Measurements from ENCODE around the gene CEP120.
"Not testable (repeated sequence)": the region's sequence is repeated elsewhere in the genome, so short reads cannot be mapped to it uniquely, and the experiment has no call there.

DNA sequence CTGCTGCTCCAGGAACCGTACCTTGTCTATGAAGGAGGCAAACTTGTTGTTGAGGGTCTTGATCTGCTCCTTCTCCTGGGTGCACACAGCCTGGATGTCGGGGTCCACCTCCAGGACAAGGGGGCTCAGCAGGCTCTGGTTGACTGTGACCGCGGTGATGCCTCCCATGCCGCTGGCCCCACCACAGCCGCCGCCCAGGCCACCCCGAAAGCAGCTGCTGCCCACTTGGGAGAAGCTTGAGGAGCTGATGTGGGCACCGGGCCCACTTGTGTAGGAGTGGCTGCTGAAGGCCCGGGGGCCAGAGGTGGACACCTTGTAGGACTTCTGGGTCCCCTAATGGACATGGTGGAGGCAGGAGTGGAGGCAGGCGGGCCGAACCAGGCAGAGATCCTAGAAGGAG, 21.2 kb downstream of the CEP120 start:
- TF ChIP-seq, protein P1, sequence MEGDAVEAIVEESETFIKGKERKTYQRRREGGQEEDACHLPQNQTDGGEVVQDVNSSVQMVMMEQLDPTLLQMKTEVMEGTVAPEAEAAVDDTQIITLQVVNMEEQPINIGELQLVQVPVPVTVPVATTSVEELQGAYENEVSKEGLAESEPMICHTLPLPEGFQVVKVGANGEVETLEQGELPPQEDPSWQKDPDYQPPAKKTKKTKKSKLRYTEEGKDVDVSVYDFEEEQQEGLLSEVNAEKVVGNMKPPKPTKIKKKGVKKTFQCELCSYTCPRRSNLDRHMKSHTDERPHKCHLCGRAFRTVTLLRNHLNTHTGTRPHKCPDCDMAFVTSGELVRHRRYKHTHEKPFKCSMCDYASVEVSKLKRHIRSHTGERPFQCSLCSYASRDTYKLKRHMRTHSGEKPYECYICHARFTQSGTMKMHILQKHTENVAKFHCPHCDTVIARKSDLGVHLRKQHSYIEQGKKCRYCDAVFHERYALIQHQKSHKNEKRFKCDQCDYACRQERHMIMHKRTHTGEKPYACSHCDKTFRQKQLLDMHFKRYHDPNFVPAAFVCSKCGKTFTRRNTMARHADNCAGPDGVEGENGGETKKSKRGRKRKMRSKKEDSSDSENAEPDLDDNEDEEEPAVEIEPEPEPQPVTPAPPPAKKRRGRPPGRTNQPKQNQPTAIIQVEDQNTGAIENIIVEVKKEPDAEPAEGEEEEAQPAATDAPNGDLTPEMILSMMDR (conservative IDR thresholded peaks at IDR 0.05; ENCODE audit: low read depth, low read length): not testable (repeated sequence)
- not testable (repeated sequence) for TF ChIP-seq EZH2 (IDR thresholded peaks at IDR 0.05; ENCODE audit: borderline replicate concordance, low read depth, low read length, poor library complexity, severe bottlenecking)
